MCF 10A (cell line): ENCODE results near the gene SMYD3. TPM values are rescaled to one million over a fixed set of nuclear protein-coding genes. Genes with fewer than 3 reads are reported as not detected.

ENCODE experiments used
- BruUV-seq: library from RNA; stranded (reverse); fragments of 400-500 nt; replicated peaks from 2 replicates; lab custom pipeline; 2021; lab: Mats Ljungman, UMichigan
- CTCF ChIA-PET: fragments of 300-600 bp; sonication (Branson Sonifier 250); formaldehyde crosslinking; extraction: SDS; loops from one replicate; lab custom pipeline; 2021; ENCODE audit warnings: antibody characterized with exemption, inconsistent platforms; lab: Yijun Ruan, JAX
- POLR2A ChIA-PET: fragments of 300-600, 350-650 bp; sonication (Branson Sonifier 250); formaldehyde crosslinking; extraction: SDS; loops from one replicate; lab custom pipeline; 2020; ENCODE audit warnings: antibody characterized with exemption, inconsistent platforms; lab: Yijun Ruan, JAX
- DNase-seq: peaks from one replicate; pipeline ENCODE4 v3.0.0-alpha.2; 2018; ENCODE audit not compliant: unreplicated experiment
- H3K27ac Mint-ChIP-seq: one replicate; pipeline ENCODE4 v1.8.0; 2022; ENCODE audit warnings: mild to moderate bottlenecking, low read depth, mixed read lengths; ENCODE audit not compliant: unreplicated experiment
- H3K27me3 Mint-ChIP-seq: one replicate; pipeline ENCODE4 v1.8.0; 2022; ENCODE audit warnings: mixed read lengths; ENCODE audit not compliant: insufficient read depth, unreplicated experiment
- H3K36me3 Mint-ChIP-seq: one replicate; pipeline ENCODE4 v1.8.0; 2022; ENCODE audit warnings: mild to moderate bottlenecking, moderate library complexity, mixed read lengths; ENCODE audit not compliant: insufficient read depth, unreplicated experiment
- H3K4me1 Mint-ChIP-seq: one replicate; pipeline ENCODE4 v1.8.0; 2022; ENCODE audit warnings: mixed read lengths; ENCODE audit not compliant: insufficient read depth, unreplicated experiment
- H3K4me3 Mint-ChIP-seq: one replicate; pipeline ENCODE4 v1.8.0; 2022; ENCODE audit warnings: mild to moderate bottlenecking, moderate library complexity, mixed read lengths; ENCODE audit not compliant: unreplicated experiment
- H3K9me3 Mint-ChIP-seq: one replicate; pipeline ENCODE4 v1.8.0; 2022; ENCODE audit warnings: mixed read lengths; ENCODE audit not compliant: unreplicated experiment
- CTCF ChIP-seq: fragments of 200-600 bp; IDR thresholded peaks from one replicate; pipeline ENCODE4 v1.8.0; 2022; ENCODE audit warnings: antibody characterized with exemption, mild to moderate bottlenecking; ENCODE audit not compliant: unreplicated experiment
- intact Hi-C: fragments of 100-400 bp; cut with micrococcal nuclease; formaldehyde crosslinking; loops from 2 replicates; pipeline ENCODE4 v1.14.1; 2022
- total RNA-seq: library from RNA; stranded (reverse); gene quantifications from 2 replicates; pipeline ENCODE4 v1.2.3, GENCODE V29; 2022

SMYD3 gene
- total RNA-seq, 1 experiment from 2014 or later = 26.9 TPM

- intact Hi-C loops = no loop called here
- no TSS peak for BruUV-seq
- Mint-ChIP-seq H3K36me3 (no peaks in the 10 kb centered on the region), H3K4me1 (peaks cover 6% of the 10 kb centered on the region), H3K9me3 (no peaks in the 10 kb centered on the region), H3K27me3 (no peaks in the 10 kb centered on the region), H3K27ac (no peak overlapping the region), H3K4me3 (no peak overlapping the region)
- POLR2A ChIA-PET = interaction anchor here (2.4 kb wide), 1 partner anchor 31 kb away, joined by 5 read pairs; no protein-coding TSS in a partner anchor
- DNase-seq = no peak
- TF ChIP-seq CTCF = no peak
- CTCF ChIA-PET = interaction anchor here (0.6 to 0.7 kb wide), 2 partner anchors 24 to 803 kb away, joined by 3 read pairs; no protein-coding TSS in a partner anchor
Measured at GRCh38 chr1:245956225-245956624, 550.9 kb downstream of the SMYD3 start.

- intact Hi-C loops = no loop called here
- peaks cover 6% of the 10 kb centered on the region for H3K4me1 Mint-ChIP-seq
- no peaks in the 10 kb centered on the region for H3K9me3 Mint-ChIP-seq
- no TSS peak for BruUV-seq
- peak; percentile 36 for DNase-seq
- H3K36me3 Mint-ChIP-seq = no peaks in the 10 kb centered on the region
- ChIA-PET POLR2A (interaction anchor here (0.7 to 2.4 kb wide), 2 partner anchors 9 to 33 kb away, joined by 4 to 5 read pairs; no protein-coding TSS in a partner anchor), CTCF (interaction anchor here (0.9 kb wide), 1 partner anchor 79 kb away, joined by 4 read pairs; no protein-coding TSS in a partner anchor)
- H3K27ac Mint-ChIP-seq = peak overlapping the region; percentile 75
- peak overlapping the region; percentile 33 for H3K4me3 Mint-ChIP-seq
- no peak for TF ChIP-seq CTCF
- H3K27me3 Mint-ChIP-seq = no peaks in the 10 kb centered on the region
Measured at GRCh38 chr1:245953876-245954660, 553.0 kb downstream of the SMYD3 start.

GRCh38 chr1:245952383-245953026 lies 554.6 kb downstream of the SMYD3 start:
- TF ChIP-seq CTCF = no peak
- intact Hi-C loops = no loop called here
- BruUV-seq = no TSS peak
- Mint-ChIP-seq H3K4me1 (peaks cover 6% of the 10 kb centered on the region), H3K27ac (no peak overlapping the region), H3K27me3 (no peaks in the 10 kb centered on the region), H3K4me3 (no peak overlapping the region), H3K36me3 (no peaks in the 10 kb centered on the region), H3K9me3 (no peaks in the 10 kb centered on the region)
- DNase-seq = no peak
- ChIA-PET CTCF (interaction anchor here (1.1 to 1.7 kb wide), 2 partner anchors 10 kb away, joined by 3 to 6 read pairs; no protein-coding TSS in a partner anchor), POLR2A (interaction anchor here (0.8 to 0.9 kb wide), 3 partner anchors 10 to 35 kb away, joined by 3 to 4 read pairs (median 3); no protein-coding TSS in a partner anchor)

GRCh38 chr1:245948786-245949185 lies 558.3 kb downstream of the SMYD3 start:
- no peaks in the 10 kb centered on the region for H3K4me1 Mint-ChIP-seq
- H3K36me3 Mint-ChIP-seq = no peaks in the 10 kb centered on the region
- ChIA-PET CTCF (interaction anchor here (0.6 kb wide), 1 partner anchor 870 kb away, joined by 3 read pairs; no protein-coding TSS in a partner anchor), POLR2A (interaction anchor here (0.7 kb wide), 1 partner anchor 506 kb away, joined by 3 read pairs; no protein-coding TSS in a partner anchor)
- H3K4me3 Mint-ChIP-seq = no peak overlapping the region
- TF ChIP-seq CTCF = no peak
- no peak overlapping the region for H3K27ac Mint-ChIP-seq
- intact Hi-C loops = no loop called here
- BruUV-seq = no TSS peak
- no peaks in the 10 kb centered on the region for H3K27me3 Mint-ChIP-seq
- DNase-seq = no peak
- H3K9me3 Mint-ChIP-seq = no peaks in the 10 kb centered on the region
